HEK293 (cell line): Measurements from ENCODE around the gene FRMPD4.

Experiments used
- TCF7L2 ChIP-seq: IDR thresholded peaks from 2 replicates; pipeline ENCODE4 v1.6.1; 2011; ENCODE audit warnings: low read depth, mild to moderate bottlenecking, inconsistent platforms, low read length, moderate library complexity, borderline replicate concordance
- ZBTB20 ChIP-seq: fragments of 450-650 bp; formaldehyde crosslinking; IDR thresholded peaks from 2 replicates; pipeline ENCODE4 v1.5.1; 2016; ENCODE audit warnings: missing biosample characterization, missing genetic modification characterization
- ZNF658 ChIP-seq: fragments of 450-650 bp; formaldehyde crosslinking; IDR thresholded peaks from 2 replicates; pipeline ENCODE4; 2016; ENCODE audit warnings: missing biosample characterization, missing genetic modification characterization
- TF ChIP-seq, protein P1 (sequence below): sonication (generic); formaldehyde crosslinking; IDR thresholded peaks from 2 replicates; pipeline ENCODE4 v1.8.1; 2022; ENCODE audit warnings: mild to moderate bottlenecking, moderate library complexity, missing genetic modification reagents
- TF ChIP-seq, protein P2 (sequence below): fragments of 450-650 bp; formaldehyde crosslinking; IDR thresholded peaks from 2 replicates; pipeline ENCODE4 v1.5.1; 2016; ENCODE audit warnings: missing biosample characterization, missing genetic modification characterization

DNA sequence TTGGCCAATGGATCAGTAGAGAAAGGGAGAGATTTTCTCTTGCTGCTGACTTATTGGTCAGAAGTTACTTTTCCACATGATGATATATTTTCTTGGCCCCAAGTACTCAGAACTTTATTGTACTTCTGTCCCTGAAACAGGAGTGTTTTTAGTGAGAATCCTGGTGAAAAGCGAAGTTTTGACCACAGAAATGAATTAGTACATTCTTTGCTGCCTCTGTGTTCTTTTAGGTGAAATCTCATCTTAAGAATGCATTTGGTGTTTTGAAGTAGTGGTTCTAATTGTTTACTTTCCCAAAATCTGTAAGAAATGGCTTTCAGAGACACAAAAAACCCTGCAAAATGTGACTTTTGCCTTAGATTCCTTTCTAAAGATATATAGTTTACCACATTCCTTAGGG is 240.4 kb downstream of the FRMPD4 start:
- no peak for TF ChIP-seq TCF7L2
- TF ChIP-seq ZNF658: no peak
- TF ChIP-seq ZBTB20 (tag by site-specific recombination): no peak
- TF ChIP-seq, protein P1, sequence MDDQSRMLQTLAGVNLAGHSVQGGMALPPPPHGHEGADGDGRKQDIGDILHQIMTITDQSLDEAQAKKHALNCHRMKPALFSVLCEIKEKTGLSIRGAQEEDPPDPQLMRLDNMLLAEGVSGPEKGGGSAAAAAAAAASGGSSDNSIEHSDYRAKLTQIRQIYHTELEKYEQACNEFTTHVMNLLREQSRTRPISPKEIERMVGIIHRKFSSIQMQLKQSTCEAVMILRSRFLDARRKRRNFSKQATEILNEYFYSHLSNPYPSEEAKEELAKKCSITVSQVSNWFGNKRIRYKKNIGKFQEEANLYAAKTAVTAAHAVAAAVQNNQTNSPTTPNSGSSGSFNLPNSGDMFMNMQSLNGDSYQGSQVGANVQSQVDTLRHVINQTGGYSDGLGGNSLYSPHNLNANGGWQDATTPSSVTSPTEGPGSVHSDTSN (CRISPR knock-in tag): no peak
- TF ChIP-seq, protein P2, sequence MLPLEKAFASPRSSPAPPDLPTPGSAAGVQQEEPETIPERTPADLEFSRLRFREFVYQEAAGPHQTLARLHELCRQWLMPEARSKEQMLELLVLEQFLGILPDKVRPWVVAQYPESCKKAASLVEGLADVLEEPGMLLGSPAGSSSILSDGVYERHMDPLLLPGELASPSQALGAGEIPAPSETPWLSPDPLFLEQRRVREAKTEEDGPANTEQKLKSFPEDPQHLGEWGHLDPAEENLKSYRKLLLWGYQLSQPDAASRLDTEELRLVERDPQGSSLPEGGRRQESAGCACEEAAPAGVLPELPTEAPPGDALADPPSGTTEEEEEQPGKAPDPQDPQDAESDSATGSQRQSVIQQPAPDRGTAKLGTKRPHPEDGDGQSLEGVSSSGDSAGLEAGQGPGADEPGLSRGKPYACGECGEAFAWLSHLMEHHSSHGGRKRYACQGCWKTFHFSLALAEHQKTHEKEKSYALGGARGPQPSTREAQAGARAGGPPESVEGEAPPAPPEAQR (tag by site-specific recombination): no peak
